ENCODE data around the gene CSNK2A1.

Gene CSNK2A1

GRCh38 chr20:550611-551010 lies 7.0 kb upstream of the CSNK2A1 start:
- H3K4me1 ChIP-seq (ENCODE audit: insufficient read depth, poor library complexity, severe bottlenecking): no peaks in the 10 kb centered on the region
- H3K9me3 ChIP-seq (ENCODE audit: severe bottlenecking): no peaks in the 10 kb centered on the region
- no peak overlapping the region for H3K27ac ChIP-seq (ENCODE audit: poor library complexity, severe bottlenecking)
- no peaks in the 10 kb centered on the region for H3K27me3 ChIP-seq (ENCODE audit: insufficient read depth, poor library complexity, severe bottlenecking)
- no peak for ATAC-seq (ENCODE audit: low read depth)
- no peak for TF ChIP-seq CTCF (IDR thresholded peaks at IDR 0.05; ENCODE audit: poor library complexity, severe bottlenecking)
- no peak overlapping the region for H3K4me3 ChIP-seq (ENCODE audit: severe bottlenecking)
- no peaks in the 10 kb centered on the region for H3K36me3 ChIP-seq (ENCODE audit: low read depth)
- no peak for DNase-seq (ENCODE audit: low spot score)

- ATAC-seq (ENCODE audit: low read depth): no peak
- H3K4me1 ChIP-seq (ENCODE audit: insufficient read depth, poor library complexity, severe bottlenecking): no peaks in the 10 kb centered on the region
- no peaks in the 10 kb centered on the region for H3K9me3 ChIP-seq (ENCODE audit: severe bottlenecking)
- H3K27me3 ChIP-seq (ENCODE audit: insufficient read depth, poor library complexity, severe bottlenecking): no peaks in the 10 kb centered on the region
- no peaks in the 10 kb centered on the region for H3K36me3 ChIP-seq (ENCODE audit: low read depth)
- TF ChIP-seq CTCF (IDR thresholded peaks at IDR 0.05; ENCODE audit: poor library complexity, severe bottlenecking): no peak
- H3K27ac ChIP-seq (ENCODE audit: poor library complexity, severe bottlenecking): no peak overlapping the region
- no peak overlapping the region for H3K4me3 ChIP-seq (ENCODE audit: severe bottlenecking)
- no peak for DNase-seq (ENCODE audit: low spot score)
Measured at GRCh38 chr20:549722-550496, 6.3 kb upstream of the CSNK2A1 start.

- no peaks in the 10 kb centered on the region for H3K27me3 ChIP-seq (ENCODE audit: insufficient read depth, poor library complexity, severe bottlenecking)
- no peak overlapping the region for H3K27ac ChIP-seq (ENCODE audit: poor library complexity, severe bottlenecking)
- no peaks in the 10 kb centered on the region for H3K4me1 ChIP-seq (ENCODE audit: insufficient read depth, poor library complexity, severe bottlenecking)
- no peaks in the 10 kb centered on the region for H3K36me3 ChIP-seq (ENCODE audit: low read depth)
- no peak for TF ChIP-seq CTCF (IDR thresholded peaks at IDR 0.05; ENCODE audit: poor library complexity, severe bottlenecking)
- H3K4me3 ChIP-seq (ENCODE audit: severe bottlenecking): no peak overlapping the region
- DNase-seq (ENCODE audit: low spot score) (no peak), ATAC-seq (ENCODE audit: low read depth) (no peak)
- H3K9me3 ChIP-seq (ENCODE audit: severe bottlenecking): no peaks in the 10 kb centered on the region
Measured at GRCh38 chr20:548906-549305, 5.3 kb upstream of the CSNK2A1 start.

- DNase-seq (ENCODE audit: low spot score) (no peak), ATAC-seq (ENCODE audit: low read depth) (no peak)
- no peak for TF ChIP-seq CTCF (IDR thresholded peaks at IDR 0.05; ENCODE audit: poor library complexity, severe bottlenecking)
- Histone ChIP-seq H3K4me3 (ENCODE audit: severe bottlenecking) (no peak overlapping the region), H3K4me1 (ENCODE audit: insufficient read depth, poor library complexity, severe bottlenecking) (no peaks in the 10 kb centered on the region), H3K36me3 (ENCODE audit: low read depth) (no peaks in the 10 kb centered on the region), H3K27ac (ENCODE audit: poor library complexity, severe bottlenecking) (no peak overlapping the region), H3K27me3 (ENCODE audit: insufficient read depth, poor library complexity, severe bottlenecking) (no peaks in the 10 kb centered on the region), H3K9me3 (ENCODE audit: severe bottlenecking) (no peaks in the 10 kb centered on the region)
Measured at GRCh38 chr20:547394-547793, 3.8 kb upstream of the CSNK2A1 start.

- ATAC-seq (ENCODE audit: low read depth) (no peak), DNase-seq (ENCODE audit: low spot score) (no peak)
- no peak for TF ChIP-seq CTCF (IDR thresholded peaks at IDR 0.05; ENCODE audit: poor library complexity, severe bottlenecking)
- Histone ChIP-seq H3K36me3 (ENCODE audit: low read depth) (peaks cover 4% of the 10 kb centered on the region), H3K27ac (ENCODE audit: poor library complexity, severe bottlenecking) (no peak overlapping the region), H3K4me3 (ENCODE audit: severe bottlenecking) (no peak overlapping the region), H3K27me3 (ENCODE audit: insufficient read depth, poor library complexity, severe bottlenecking) (no peaks in the 10 kb centered on the region), H3K9me3 (ENCODE audit: severe bottlenecking) (no peaks in the 10 kb centered on the region), H3K4me1 (ENCODE audit: insufficient read depth, poor library complexity, severe bottlenecking) (no peaks in the 10 kb centered on the region)
Measured at GRCh38 chr20:546353-546752, 2.8 kb upstream of the CSNK2A1 start.
